ENCODE results near the gene BCAP31.

DNA sequence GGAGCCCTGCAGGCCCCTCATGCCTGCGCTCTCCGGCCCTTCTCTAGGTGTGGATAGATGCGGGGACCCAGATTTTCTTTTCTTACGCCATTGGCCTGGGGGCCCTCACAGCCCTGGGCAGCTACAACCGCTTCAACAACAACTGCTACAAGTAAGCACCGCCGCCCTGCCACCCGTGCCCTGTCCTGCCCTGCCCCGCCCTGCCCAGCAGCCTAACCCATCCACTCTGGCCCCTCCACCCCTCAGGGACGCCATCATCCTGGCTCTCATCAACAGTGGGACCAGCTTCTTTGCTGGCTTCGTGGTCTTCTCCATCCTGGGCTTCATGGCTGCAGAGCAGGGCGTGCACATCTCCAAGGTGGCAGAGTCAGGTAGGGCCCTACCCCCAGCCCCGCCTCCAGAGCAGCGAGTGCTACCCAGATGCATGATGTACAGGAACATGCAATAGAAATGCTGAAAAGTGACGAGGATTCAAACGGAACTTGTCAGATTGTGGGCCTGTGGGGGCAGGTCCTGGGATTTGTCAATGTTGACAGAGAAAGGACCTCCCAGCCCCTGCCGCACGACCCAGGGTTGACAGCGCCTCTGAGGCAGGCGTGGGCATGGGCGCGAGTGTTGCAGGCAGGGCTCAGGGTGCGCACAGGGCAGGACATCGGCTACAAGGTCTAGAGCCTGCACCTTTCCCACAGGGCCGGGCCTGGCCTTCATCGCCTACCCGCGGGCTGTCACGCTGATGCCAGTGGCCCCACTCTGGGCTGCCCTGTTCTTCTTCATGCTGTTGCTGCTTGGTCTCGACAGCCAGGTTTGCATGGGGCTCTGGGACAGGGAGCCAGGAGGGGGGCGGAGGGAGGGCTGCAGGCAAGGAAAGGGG lies 30.7 kb downstream of the BCAP31 start:
- TF ChIP-seq CTCF (IDR thresholded peaks at IDR 0.05; ENCODE audit: insufficient read depth, low read length) (no peak), POLR2AphosphoS5 (IDR thresholded peaks at IDR 0.05; ENCODE audit: low read depth) (no peak)

Data from HL-60 (cell line).